ENCODE results near the gene ANKRD55.

DNA sequence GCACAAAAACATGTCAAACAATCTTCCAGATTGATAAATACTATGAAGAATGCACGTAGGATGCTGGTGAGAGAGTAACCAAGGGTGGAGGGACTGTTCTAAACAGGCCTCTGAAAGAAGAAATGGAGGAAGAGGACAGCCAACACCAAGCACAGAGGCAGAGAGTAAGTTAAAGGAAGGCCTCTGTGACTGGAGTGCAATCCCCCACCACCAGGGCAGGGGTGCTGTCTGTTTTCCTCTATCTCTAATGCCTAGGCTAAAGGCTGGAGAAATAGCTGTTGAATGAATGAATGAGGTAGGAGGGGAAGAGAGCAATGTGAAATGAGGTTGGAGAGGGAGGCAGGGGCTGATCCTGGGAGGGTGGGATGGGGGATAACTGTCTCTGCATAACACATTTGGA, 88.9 kb downstream of the ANKRD55 start:
- TF ChIP-seq, protein P1, sequence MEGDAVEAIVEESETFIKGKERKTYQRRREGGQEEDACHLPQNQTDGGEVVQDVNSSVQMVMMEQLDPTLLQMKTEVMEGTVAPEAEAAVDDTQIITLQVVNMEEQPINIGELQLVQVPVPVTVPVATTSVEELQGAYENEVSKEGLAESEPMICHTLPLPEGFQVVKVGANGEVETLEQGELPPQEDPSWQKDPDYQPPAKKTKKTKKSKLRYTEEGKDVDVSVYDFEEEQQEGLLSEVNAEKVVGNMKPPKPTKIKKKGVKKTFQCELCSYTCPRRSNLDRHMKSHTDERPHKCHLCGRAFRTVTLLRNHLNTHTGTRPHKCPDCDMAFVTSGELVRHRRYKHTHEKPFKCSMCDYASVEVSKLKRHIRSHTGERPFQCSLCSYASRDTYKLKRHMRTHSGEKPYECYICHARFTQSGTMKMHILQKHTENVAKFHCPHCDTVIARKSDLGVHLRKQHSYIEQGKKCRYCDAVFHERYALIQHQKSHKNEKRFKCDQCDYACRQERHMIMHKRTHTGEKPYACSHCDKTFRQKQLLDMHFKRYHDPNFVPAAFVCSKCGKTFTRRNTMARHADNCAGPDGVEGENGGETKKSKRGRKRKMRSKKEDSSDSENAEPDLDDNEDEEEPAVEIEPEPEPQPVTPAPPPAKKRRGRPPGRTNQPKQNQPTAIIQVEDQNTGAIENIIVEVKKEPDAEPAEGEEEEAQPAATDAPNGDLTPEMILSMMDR (IDR thresholded peaks at IDR 0.05) = no peak
- TF ChIP-seq POLR2A (IDR thresholded peaks at IDR 0.05) (no peak), POLR2AphosphoS5 (IDR thresholded peaks at IDR 0.05) (no peak)

Measured in suprapubic skin (tissue), 4 donors.